ENCODE results near the gene KPNB1.

Gene KPNB1

GRCh38 chr17:47628014-47628566, 21.6 kb upstream of the KPNB1 start:
- TF ChIP-seq MAX (IDR thresholded peaks at IDR 0.05) (no peak), CEBPB (IDR thresholded peaks at IDR 0.05) (no peak), ZBTB7A (IDR thresholded peaks at IDR 0.05; ENCODE audit: low read depth) (no peak), TAF1 (IDR thresholded peaks at IDR 0.05; ENCODE audit: low read depth) (no peak), FOXM1 (IDR thresholded peaks at IDR 0.05; ENCODE audit: borderline replicate concordance, low read depth) (no peak), TCF12 (IDR thresholded peaks at IDR 0.05; ENCODE audit: low read depth) (no peak), RAD21 (IDR thresholded peaks at IDR 0.05; ENCODE audit: low read depth) (no peak), REST (IDR thresholded peaks at IDR 0.05; ENCODE audit: low read depth) (no peak), YY1 (IDR thresholded peaks at IDR 0.05; ENCODE audit: low read depth) (no peak), TEAD4 (IDR thresholded peaks at IDR 0.05) (no peak), NFIC (IDR thresholded peaks at IDR 0.05) (no peak), CREB1 (IDR thresholded peaks at IDR 0.05; ENCODE audit: low read depth) (no peak), EGR1 (IDR thresholded peaks at IDR 0.05) (no peak), EP300 (IDR thresholded peaks at IDR 0.05; ENCODE audit: borderline replicate concordance) (no peak)
- TF ChIP-seq, protein P1, sequence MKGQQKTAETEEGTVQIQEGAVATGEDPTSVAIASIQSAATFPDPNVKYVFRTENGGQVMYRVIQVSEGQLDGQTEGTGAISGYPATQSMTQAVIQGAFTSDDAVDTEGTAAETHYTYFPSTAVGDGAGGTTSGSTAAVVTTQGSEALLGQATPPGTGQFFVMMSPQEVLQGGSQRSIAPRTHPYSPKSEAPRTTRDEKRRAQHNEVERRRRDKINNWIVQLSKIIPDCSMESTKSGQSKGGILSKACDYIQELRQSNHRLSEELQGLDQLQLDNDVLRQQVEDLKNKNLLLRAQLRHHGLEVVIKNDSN (IDR thresholded peaks at IDR 0.05), result no peak

- TF ChIP-seq, protein P1 (IDR thresholded peaks at IDR 0.05), result no peak
- TF ChIP-seq YY1 (IDR thresholded peaks at IDR 0.05; ENCODE audit: low read depth) (no peak), EP300 (IDR thresholded peaks at IDR 0.05; ENCODE audit: borderline replicate concordance) (no peak), CREB1 (IDR thresholded peaks at IDR 0.05; ENCODE audit: low read depth) (no peak), FOXM1 (IDR thresholded peaks at IDR 0.05; ENCODE audit: borderline replicate concordance, low read depth) (no peak), TAF1 (IDR thresholded peaks at IDR 0.05; ENCODE audit: low read depth) (no peak), TEAD4 (IDR thresholded peaks at IDR 0.05) (no peak), REST (IDR thresholded peaks at IDR 0.05; ENCODE audit: low read depth) (no peak)
Observed at GRCh38 chr17:47629826-47630225, 19.9 kb upstream of the KPNB1 start.

GRCh38 chr17:47630614-47631013, 19.1 kb upstream of the KPNB1 start:
- TF ChIP-seq RAD21 (IDR thresholded peaks at IDR 0.05; ENCODE audit: low read depth), result no peak
- TF ChIP-seq EP300 (IDR thresholded peaks at IDR 0.05; ENCODE audit: borderline replicate concordance), result no peak
- TF ChIP-seq EGR1 (IDR thresholded peaks at IDR 0.05), result no peak

- TF ChIP-seq FOXM1 (IDR thresholded peaks at IDR 0.05; ENCODE audit: borderline replicate concordance, low read depth) (no peak), EP300 (IDR thresholded peaks at IDR 0.05; ENCODE audit: borderline replicate concordance) (no peak), YY1 (IDR thresholded peaks at IDR 0.05; ENCODE audit: low read depth) (no peak), TAF1 (IDR thresholded peaks at IDR 0.05; ENCODE audit: low read depth) (no peak), REST (IDR thresholded peaks at IDR 0.05; ENCODE audit: low read depth) (no peak), TEAD4 (IDR thresholded peaks at IDR 0.05) (no peak), CEBPB (IDR thresholded peaks at IDR 0.05) (no peak), TCF12 (IDR thresholded peaks at IDR 0.05; ENCODE audit: low read depth) (no peak), NFIC (IDR thresholded peaks at IDR 0.05) (no peak)
- TF ChIP-seq, protein P1 (IDR thresholded peaks at IDR 0.05), result no peak
Observed at GRCh38 chr17:47632991-47633390, 16.7 kb upstream of the KPNB1 start.

Data from Ishikawa (cell line).